ENCODE data around the gene ATP6AP1. TPM values are rescaled to one million over a fixed set of nuclear protein-coding genes. Genes with fewer than 3 reads are reported as not detected.

ATP6AP1 gene
- total and polyA plus RNA-seq, 2 donors (not counting 3 experiments of a cell fraction or from before 2014, with no cell fraction given) = 145 to 322 TPM

- TF ChIP-seq JUN (IDR thresholded peaks at IDR 0.05; ENCODE audit: borderline replicate concordance, insufficient read depth, insufficient read length, low read depth) = no peak
- TF ChIP-seq POLR2AphosphoS5 (IDR thresholded peaks at IDR 0.05; ENCODE audit: insufficient read depth, low read depth, low read length) = no peak
- no peak for TF ChIP-seq EZH2 (IDR thresholded peaks at IDR 0.05; ENCODE audit: borderline replicate concordance, low read depth, low read length, severe bottlenecking)
- TF ChIP-seq GATA2 (IDR thresholded peaks at IDR 0.05; ENCODE audit: insufficient read depth, insufficient read length, low read depth, low read length) = no peak
- TF ChIP-seq MAX (IDR thresholded peaks at IDR 0.05; ENCODE audit: insufficient read depth, insufficient read length) = no peak
- no peak for TF ChIP-seq POLR2A (IDR thresholded peaks at IDR 0.05; ENCODE audit: low read depth, low read length)
- TF ChIP-seq FOS (IDR thresholded peaks at IDR 0.05; ENCODE audit: borderline replicate concordance, insufficient read depth, low read length) = no peak
- TF ChIP-seq MYC (IDR thresholded peaks at IDR 0.05; ENCODE audit: low read depth, low read length) = no peak
- intact Hi-C loops (cut with micrococcal nuclease) (no loop called here), dilution Hi-C loops (cut with MboI; ENCODE audit: extremely low pct_ligation_motif_present, low sequenced_read_pairs) (no loop called here)
- DNase-seq (ENCODE audit: low read depth, low spot score) (no peak), FAIRE-seq (no peak)
- no TSS peak for BruUV-seq (replicated peaks)
- Histone ChIP-seq H3K27ac (ENCODE audit: insufficient read depth, low read depth, low read length) (no peak overlapping the region), H3K4me3 (replicated peaks in 1 of 3; ENCODE audit: insufficient read depth in 1 of 3, low read depth in 1 of 3, low read length in 3 of 3) (no peak overlapping the region), H3K36me3 (ENCODE audit: control insufficient read depth in 2 of 2, extremely low read depth in 1 of 2, insufficient read depth in 2 of 2, low read length in 2 of 2) (peaks cover 2 to 26% of the 10 kb centered on the region in 2 experiments), H3K9me3 (replicated peaks; ENCODE audit: control insufficient read depth, insufficient read depth, low read length) (no peaks in the 10 kb centered on the region), H3K79me2 (ENCODE audit: control insufficient read depth, insufficient read depth, low read length) (peaks cover 41% of the 10 kb centered on the region), H3K27me3 (ENCODE audit: control insufficient read depth in 2 of 2, insufficient read depth in 2 of 2, low read length in 2 of 2) (no peaks in the 10 kb centered on the region), H3K9me1 (replicated peaks; ENCODE audit: control insufficient read depth, extremely low read depth, insufficient read depth, low read length) (no peaks in the 10 kb centered on the region), H4K20me1 (replicated peaks; ENCODE audit: control insufficient read depth, extremely low read depth, insufficient read depth, low read length) (no peaks in the 10 kb centered on the region), H3K4me1 (ENCODE audit: control insufficient read depth, extremely low read depth, insufficient read depth, low read length) (peaks cover 21% of the 10 kb centered on the region), H2AFZ (ENCODE audit: low read depth, low read length) (no peak overlapping the region), H3K9ac (replicated peaks; ENCODE audit: extremely low read depth, insufficient read depth, low read length) (no peak overlapping the region), H3K4me2 (ENCODE audit: insufficient read depth, low read length) (no peak overlapping the region)
- ChIA-PET POLR2A (no interaction called here), CTCF (interaction anchor here (1.5 kb wide), 1 partner anchor 10 kb away, joined by 4 read pairs; no protein-coding TSS in a partner anchor)
Measured at GRCh38 chrX:154434394-154435168, 6.1 kb downstream of the ATP6AP1 start.
